H1 (cell line): ENCODE results near the gene SUGP2. TPM values are rescaled to one million over a fixed set of nuclear protein-coding genes. Genes with fewer than 3 reads are reported as not detected.

Experiments
- CTCF ChIA-PET: fragments of 300-600 bp; sonication (Branson Sonifier 250); formaldehyde crosslinking; loops from one replicate; lab custom pipeline; 2021; ENCODE audit not compliant: partially characterized antibody; lab: Charles Lee
- POLR2A ChIA-PET: fragments of 300-600 bp; sonication (Branson Sonifier 250); formaldehyde crosslinking; loops from one replicate; lab custom pipeline; 2021; ENCODE audit warnings: inconsistent platforms; ENCODE audit not compliant: partially characterized antibody; lab: Charles Lee
- DNase-seq, 2 experiments: peaks; one replicate each; pipeline versions ENCODE4 v3.0.0 to v3.0.0-alpha.2; 2010 to 2022; ENCODE audit warnings: low spot score in 2 of 2, low read depth in 1 of 2, mixed read lengths in 1 of 2
- FAIRE-seq: peaks from 2 replicates; lab custom pipeline; 2011; peaks lifted over from hg19 to GRCh38; lab: Jason Lieb, UNC
- H2AFZ ChIP-seq: 2 replicates; pipeline ENCODE4 v1.8.1; 2012; ENCODE audit warnings: low read length, inconsistent platforms
- H2AK5ac ChIP-seq: 2 replicates; pipeline ENCODE4 v1.6.1; 2013; ENCODE audit warnings: low read depth, low read length
- H2BK120ac ChIP-seq: replicated peaks from 2 replicates; pipeline ENCODE3; 2013; ENCODE audit warnings: low read depth, low read length, inconsistent platforms
- H2BK12ac ChIP-seq: 2 replicates; pipeline ENCODE4 v1.6.1; 2013; ENCODE audit warnings: low read depth, low read length
- H2BK15ac ChIP-seq: 2 replicates; pipeline ENCODE4 v1.6.1; 2013; ENCODE audit warnings: low read length
- H2BK20ac ChIP-seq: 2 replicates; pipeline ENCODE4 v1.6.1; 2013; ENCODE audit warnings: low read length
- H2BK5ac ChIP-seq: 2 replicates; pipeline ENCODE4 v1.6.1; 2013; ENCODE audit warnings: low read depth, low read length
- H3K14ac ChIP-seq: 2 replicates; pipeline ENCODE4 v1.6.1; 2013; ENCODE audit warnings: inconsistent platforms; ENCODE audit not compliant: insufficient read length
- H3K18ac ChIP-seq: 2 replicates; pipeline ENCODE4 v1.6.1; 2013; ENCODE audit warnings: low read length; ENCODE audit errors: extremely low read depth
- H3K23ac ChIP-seq: 2 replicates; pipeline ENCODE4 v1.6.1; 2013; ENCODE audit warnings: inconsistent platforms; ENCODE audit not compliant: insufficient read length
- H3K23me2 ChIP-seq: 2 replicates; pipeline ENCODE4 v1.6.1; 2013; ENCODE audit warnings: low read depth, low read length
- H3K27ac ChIP-seq: 2 replicates; pipeline ENCODE4 v1.6.1; 2011; ENCODE audit warnings: low read depth, low read length, inconsistent platforms
- H3K27me3 ChIP-seq, 4 experiments: replicated peaks in 1 of 4; 1 replicate in 1 of 4; 2 replicates in 3 of 4; pipeline versions ENCODE4 v1.6.1 to v1.8.1; 2011 to 2013; ENCODE audit warnings: low read length in 3 of 4, mild to moderate bottlenecking in 3 of 4, inconsistent platforms in 2 of 4, mixed read lengths in 2 of 4, moderate library complexity in 1 of 4; ENCODE audit not compliant: control insufficient read depth in 3 of 4, insufficient read depth in 3 of 4; ENCODE audit errors: extremely low read depth in 1 of 4
- H3K36me3 ChIP-seq, 4 experiments: 2 replicates each; pipeline versions ENCODE4 v1.6.1 to v1.8.1; 2011 to 2013; ENCODE audit warnings: mild to moderate bottlenecking in 4 of 4, low read length in 3 of 4, moderate library complexity in 2 of 4, control low read depth in 1 of 4, inconsistent platforms in 1 of 4; ENCODE audit not compliant: insufficient read depth in 4 of 4, control insufficient read depth in 2 of 4
- H3K4ac ChIP-seq: replicated peaks from 2 replicates; pipeline ENCODE3; 2013; ENCODE audit warnings: low read length, low read depth, mixed read lengths, inconsistent platforms; ENCODE audit not compliant: insufficient read length
- H3K4me1 ChIP-seq, 4 experiments: replicated peaks in 1 of 4; 1 replicate in 1 of 4; 2 replicates in 3 of 4; pipeline versions ENCODE4 v1.6.1 to v1.8.1; 2011 to 2013; ENCODE audit warnings: low read length in 3 of 4, inconsistent platforms in 2 of 4, mixed read lengths in 1 of 4; ENCODE audit not compliant: insufficient read depth in 4 of 4, control insufficient read depth in 3 of 4
- H3K4me2 ChIP-seq, 2 experiments: 2 replicates each; pipeline versions ENCODE4 v1.6.1 to v1.8.1; 2011 to 2013; ENCODE audit warnings: low read depth in 2 of 2, low read length in 2 of 2, control low read depth in 1 of 2, inconsistent platforms in 1 of 2, mild to moderate bottlenecking in 1 of 2; ENCODE audit not compliant: insufficient read depth in 1 of 2
- H3K4me3 ChIP-seq, 4 experiments: fragments of 200-600, 300-600 bp in 1 of 4; sonication (generic), shearing (Covaris generic), sonication (Bioruptor Twin) in 1 of 4; 2 replicates each; pipeline versions ENCODE4 v1.5.1 to v1.8.1; 2011 to 2016; ENCODE audit warnings: low read length in 4 of 4, low read depth in 3 of 4, control low read depth in 2 of 4, inconsistent platforms in 2 of 4, mild to moderate bottlenecking in 2 of 4, mixed read lengths in 1 of 4, moderate library complexity in 1 of 4; ENCODE audit not compliant: insufficient read depth in 2 of 4; ENCODE audit errors: extremely low read depth in 1 of 4
- H3K56ac ChIP-seq: replicated peaks from 2 replicates; pipeline ENCODE3; 2013; ENCODE audit warnings: low read depth, mild to moderate bottlenecking, mixed read lengths, low read length, inconsistent platforms; ENCODE audit not compliant: insufficient read length
- H3K79me1 ChIP-seq: 2 replicates; pipeline ENCODE4 v1.6.1; 2013; ENCODE audit warnings: low read depth, low read length, control low read depth
- H3K79me2 ChIP-seq, 2 experiments: 2 replicates each; pipeline versions ENCODE4 v1.6.1 to v1.8.1; 2012 to 2013; ENCODE audit warnings: low read length in 2 of 2, mild to moderate bottlenecking in 2 of 2, inconsistent platforms in 1 of 2; ENCODE audit not compliant: insufficient read depth in 2 of 2, control insufficient read depth in 1 of 2
- H3K9ac ChIP-seq, 4 experiments: replicated peaks in 1 of 4; 1 replicate in 1 of 4; 2 replicates in 3 of 4; pipeline versions ENCODE4 v1.6.1 to v1.8.1; 2011 to 2013; ENCODE audit warnings: low read depth in 3 of 4, low read length in 3 of 4, control low read depth in 2 of 4, mild to moderate bottlenecking in 2 of 4, moderate library complexity in 2 of 4, inconsistent platforms in 1 of 4; ENCODE audit errors: extremely low read depth in 1 of 4
- H3K9me3 ChIP-seq, 2 experiments: 2 replicates each; pipeline versions ENCODE4 v1.6.1 to v1.8.1; 2012 to 2013; ENCODE audit warnings: mild to moderate bottlenecking in 2 of 2, moderate library complexity in 2 of 2, control low read depth in 1 of 2, inconsistent platforms in 1 of 2, low read depth in 1 of 2, low read length in 1 of 2, mixed read lengths in 1 of 2; ENCODE audit not compliant: insufficient read depth in 2 of 2
- H4K20me1 ChIP-seq, 2 experiments: replicated peaks in 1 of 2; 2 replicates each; pipeline versions ENCODE3 to v1.8.1; 2011 to 2013; ENCODE audit warnings: inconsistent platforms in 2 of 2, low read length in 2 of 2, mild to moderate bottlenecking in 1 of 2; ENCODE audit not compliant: insufficient read depth in 2 of 2, control insufficient read depth in 1 of 2
- H4K5ac ChIP-seq: 2 replicates; pipeline ENCODE4 v1.6.1; 2013; ENCODE audit warnings: low read length, low read depth, mixed read lengths, inconsistent platforms; ENCODE audit not compliant: insufficient read length
- H4K8ac ChIP-seq: 2 replicates; pipeline ENCODE4 v1.8.0; 2013; ENCODE audit warnings: mild to moderate bottlenecking, moderate library complexity, low read length, inconsistent platforms; ENCODE audit not compliant: insufficient read depth; ENCODE audit errors: extremely low read depth
- H4K91ac ChIP-seq: replicated peaks from 2 replicates; pipeline ENCODE3; 2013; ENCODE audit warnings: low read length, mixed read lengths, inconsistent platforms; ENCODE audit not compliant: insufficient read length
- BACH1 ChIP-seq: IDR thresholded peaks from 2 replicates; pipeline ENCODE4 v1.6.1; 2012; ENCODE audit warnings: low read length, improper control_type of control experiment
- BRCA1 ChIP-seq: IDR thresholded peaks from 2 replicates; pipeline ENCODE4 v1.6.1; 2012; ENCODE audit warnings: low read depth, low read length, improper control_type of control experiment
- CBX5 ChIP-seq: fragments of 300-800, 300-1000 bp; sonication (generic); IDR thresholded peaks from 2 replicates; pipeline ENCODE4 v1.7.1; 2016; ENCODE audit warnings: antibody characterized with exemption, low read length, low read depth
- CEBPB ChIP-seq: IDR thresholded peaks from 2 replicates; pipeline ENCODE4 v1.6.1; 2012; ENCODE audit warnings: low read depth, low read length
- CTCF ChIP-seq, 3 experiments: IDR thresholded peaks; 1 replicate in 2 of 3; 2 replicates in 1 of 3; pipeline versions ENCODE4 v1.5.1 to v1.6.1; 2011; ENCODE audit warnings: low read length in 3 of 3, mild to moderate bottlenecking in 3 of 3, inconsistent platforms in 2 of 3, low read depth in 1 of 3, moderate library complexity in 1 of 3; ENCODE audit not compliant: insufficient read depth in 1 of 3; ENCODE audit errors: control extremely low read depth in 1 of 3
- E2F6 ChIP-seq: IDR thresholded peaks from 2 replicates; pipeline ENCODE4 v1.6.1; 2012; ENCODE audit warnings: inconsistent platforms
- EGR1 ChIP-seq: IDR thresholded peaks from 2 replicates; pipeline ENCODE4 v1.6.1; 2011; ENCODE audit warnings: low read depth, low read length, borderline replicate concordance
- SUZ12 ChIP-seq: fragments of 200-600 bp; sonication (generic); IDR thresholded peaks from 2 replicates; pipeline ENCODE4 v1.6.1; 2012; ENCODE audit warnings: mild to moderate bottlenecking, inconsistent platforms, low read length, moderate library complexity, mixed read lengths
- TAF1 ChIP-seq: IDR thresholded peaks from 2 replicates; pipeline ENCODE4 v1.6.1; 2011; ENCODE audit warnings: mild to moderate bottlenecking, low read depth, low read length
- USF2 ChIP-seq: IDR thresholded peaks from 2 replicates; pipeline ENCODE4 v1.6.1; 2011; ENCODE audit warnings: low read length, improper control_type of control experiment
- YY1 ChIP-seq: IDR thresholded peaks from 2 replicates; pipeline ENCODE4 v1.6.1; 2011; ENCODE audit warnings: low read depth, mild to moderate bottlenecking, low read length
- WGBS, 2 experiments: shearing (Covaris generic) in 1 of 2; methylation state at CpG; one replicate each; pipeline versions ENCODE4 v1.1.6 to v1.1.7; 2013 to 2015; ENCODE audit warnings: low lambda C conversion rate in 2 of 2, mixed read lengths in 2 of 2, inconsistent platforms in 1 of 2, low coverage in 1 of 2, missing lambda C conversion rate in 1 of 2; ENCODE audit not compliant: insufficient replicate concordance in 2 of 2, insufficient coverage in 1 of 2, insufficient read length in 1 of 2; ENCODE audit errors: extremely low coverage in 1 of 2, missing lambda C conversion rate in 1 of 2; 5-methylcytosine and 5-hydroxymethylcytosine counted together
- polyA plus RNA-seq, 7 experiments: library from polyadenylated mRNA; depleted of rRNA in 3 of 7; stranded (reverse) in 5 of 7; unstranded in 2 of 7; fragments of >200 nt in 5 of 7; fragments of 200-250 nt in 2 of 7; gene quantifications; 1 replicate in 5 of 7; 2 replicates in 1 of 7; 4 replicates in 1 of 7; pipeline versions ENCODE4 v1.2.1 to v1.2.3, GENCODE V29; 2011 to 2013; ENCODE audit warnings: missing spikeins in 2 of 7, mixed read lengths in 2 of 7
- total RNA-seq: library from RNA; stranded (reverse); fragmentation: NEBNext Ultra II Directional; extraction: Animal tissue kit (Norgen Biotek cat#: 25700); gene quantifications from 2 replicates; pipeline ENCODE4 v1.2.1, GENCODE V29; 2021

The SUGP2 gene
- total and polyA plus RNA-seq, 2 of the 8 experiments (the other 6 are each of a cell fraction or from before 2014, with no cell fraction given), result 57.7 to 114 TPM

GRCh38 chr19:18955042-18955441 is 78.3 kb downstream of the SUGP2 start:
- H4K5ac ChIP-seq, result no peak overlapping the region
- H3K18ac ChIP-seq, result no peak overlapping the region
- H3K79me1 ChIP-seq, result peaks cover 2% of the 10 kb centered on the region; the same call in 1 of the 2 replicates
- H3K79me2 ChIP-seq, result no peaks in the 10 kb centered on the region
- WGBS, 2 experiments, result 98 to 100% methylated on average over 2 of the region's 2 CpGs
- no peak for FAIRE-seq
- H2BK5ac ChIP-seq, result no peak overlapping the region
- H3K4ac ChIP-seq, result no peak overlapping the region
- H3K9ac ChIP-seq, result no peak overlapping the region
- no peak overlapping the region for H2BK15ac ChIP-seq
- no peak for DNase-seq
- no peak overlapping the region for H3K27ac ChIP-seq
- no peaks in the 10 kb centered on the region for H3K36me3 ChIP-seq
- no peak overlapping the region for H3K14ac ChIP-seq
- H3K9me3 ChIP-seq, result no peaks in the 10 kb centered on the region
- ChIA-PET CTCF (no interaction called here), POLR2A (interaction anchor here (1.5 kb wide), 1 partner anchor 27 kb away, joined by 3 read pairs; no protein-coding TSS in a partner anchor)
- peaks cover 13% of the 10 kb centered on the region; the same call in 1 of the 2 replicates for H3K23me2 ChIP-seq
- H4K8ac ChIP-seq, result no peak overlapping the region
- H4K20me1 ChIP-seq, result peaks cover 0 to 5% of the 10 kb centered on the region in 2 experiments
- H4K91ac ChIP-seq, result no peak overlapping the region
- H3K23ac ChIP-seq, result no peak overlapping the region
- no peak overlapping the region for H3K4me3 ChIP-seq
- H2BK20ac ChIP-seq, result no peak overlapping the region
- no peak overlapping the region for H3K4me2 ChIP-seq
- no peaks in the 10 kb centered on the region for H3K27me3 ChIP-seq
- no peak overlapping the region for H3K56ac ChIP-seq
- no peak overlapping the region for H2BK12ac ChIP-seq
- H2AK5ac ChIP-seq, result 0 out of 2 replicates have a peak overlapping the region, but pooled peaks have one; percentile 24
- no peaks in the 10 kb centered on the region for H3K4me1 ChIP-seq
- H2AFZ ChIP-seq, result no peak overlapping the region
- no peak overlapping the region for H2BK120ac ChIP-seq
- no peak for TF ChIP-seq BACH1
- TF ChIP-seq CTCF (IDR thresholded peaks at IDR 0.05; ENCODE audit: control extremely low read depth in 1 of 3, insufficient read depth in 1 of 3, low read depth in 1 of 3, low read length in 3 of 3), result no peak
- no peak for TF ChIP-seq SUZ12
- no peak for TF ChIP-seq BRCA1
- TF ChIP-seq EGR1, result no peak
- TF ChIP-seq CEBPB, result no peak
- no peak for TF ChIP-seq USF2
- TF ChIP-seq CBX5, result no peak
- no peak for TF ChIP-seq YY1
- TF ChIP-seq E2F6, result no peak
- TF ChIP-seq TAF1, result no peak
